Mucosa of descending colon (tissue), 3 donors: ENCODE results near the gene COL7A1. TPM values are rescaled to one million over a fixed set of nuclear protein-coding genes. Genes with fewer than 3 reads are reported as not detected.
"Not testable (repeated sequence)": the region's sequence is repeated elsewhere in the genome, so short reads cannot be mapped to it uniquely, and the experiment has no call there.

Experiments used
- ATAC-seq: fragments of 200-7000 bp; cut with Tn5 transposase; one replicate; pipeline ENCODE4 v1.9.1; 2020; ENCODE audit warnings: mild to moderate bottlenecking, moderate library complexity
- DNase-seq, 3 donors: peaks; one replicate each; pipeline ENCODE4 v3.0.0-alpha.2; 2020
- H3K36me3 ChIP-seq: fragments of 200-600 bp; one replicate; pipeline ENCODE4 v1.8.0; 2021; ENCODE audit warnings: low read depth, mild to moderate bottlenecking
- H3K4me1 ChIP-seq: fragments of 200-600 bp; one replicate; pipeline ENCODE4 v1.8.0; 2021; ENCODE audit warnings: low read depth, mild to moderate bottlenecking
- H3K4me3 ChIP-seq: fragments of 200-600 bp; one replicate; pipeline ENCODE4 v1.8.0; 2021; ENCODE audit warnings: mild to moderate bottlenecking
- H3K9me3 ChIP-seq: fragments of 200-600 bp; one replicate; pipeline ENCODE4 v1.8.0; 2021; ENCODE audit warnings: mild to moderate bottlenecking
- intact Hi-C, 2 donors: fragments of 100-400 bp; cut with DNase I in 1 of 2; cut with micrococcal nuclease in 1 of 2; formaldehyde crosslinking; loops; one replicate each; pipeline versions ENCODE4 v1.11.0 to v1.11.1; 2022; cut with DNase I, micrococcal nuclease
- total RNA-seq, 3 donors: library from RNA; stranded (reverse); fragmentation: NEBNext Ultra II Directional in 2 of 3; extraction: Animal tissue kit (Norgen Biotek cat#: 25700) in 2 of 3; gene quantifications; one replicate each; pipeline versions ENCODE4 v1.2.1 to v1.2.4, GENCODE V29; 2021 to 2023
- TF ChIP-seq, protein P1 (sequence below): fragments of 200-600 bp; IDR thresholded peaks from one replicate; pipeline ENCODE4 v1.8.0; 2022; ENCODE audit warnings: antibody characterized with exemption, mild to moderate bottlenecking
- donor health status: DM: no; HTN: no; CAD: no; lungs with moderate emphysema.
- donor health status: DM: no; HTN: no; CAD: no.
- donor health status: DM: no; HTN: yes; CAD: no.

Gene COL7A1
- total RNA-seq, 3 donors from 2014 or later: 2.8 to 6.8 (median 3.9) TPM

DNA sequence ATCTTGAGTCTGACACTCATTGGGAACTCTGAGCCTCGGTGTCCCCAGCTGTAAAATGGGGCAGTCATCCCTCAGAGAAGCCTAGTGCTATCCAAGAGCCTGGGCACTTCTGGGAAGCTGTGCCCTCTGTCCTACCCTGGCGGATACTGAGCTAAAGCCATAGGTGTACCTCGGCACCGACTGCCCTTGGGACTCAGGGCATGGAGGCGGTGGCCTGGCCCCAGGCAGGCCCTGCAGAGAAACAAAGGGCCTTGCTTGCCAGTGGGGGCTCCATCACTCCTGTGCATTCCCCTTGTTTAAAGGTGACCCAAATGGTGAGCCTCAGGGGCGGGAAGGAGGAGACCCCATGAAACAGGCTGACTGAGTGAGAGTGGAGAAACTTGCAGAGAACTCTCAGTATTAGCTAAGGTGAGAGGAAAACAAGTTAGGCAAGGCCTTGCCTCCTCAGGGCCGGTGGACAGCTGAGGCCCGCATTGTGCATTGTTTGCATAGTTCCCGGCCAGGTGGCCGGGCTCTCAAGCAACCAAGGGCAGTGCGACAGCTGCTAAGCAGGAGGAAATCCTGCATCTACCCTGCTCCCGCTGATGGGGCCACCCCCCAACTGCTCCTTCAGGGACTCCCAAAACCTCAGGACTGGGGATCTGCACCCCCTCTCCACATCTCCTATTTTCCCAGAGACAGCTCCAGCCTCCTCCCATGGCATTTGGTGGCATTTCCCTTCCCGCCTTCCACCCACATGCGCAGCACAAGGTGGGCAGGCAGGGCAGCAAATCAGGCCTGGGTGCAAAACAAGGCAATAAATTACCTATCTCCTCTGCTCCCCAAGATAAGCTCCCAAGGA, 42.8 kb downstream of the COL7A1 start:
- ATAC-seq (peak; percentile 5), DNase-seq (peak; percentile 43 to 68 (median 44))
- Histone ChIP-seq H3K9me3 (no peaks in the 10 kb centered on the region), H3K4me3 (no peak overlapping the region), H3K36me3 (peaks cover 3% of the 10 kb centered on the region), H3K4me1 (peaks cover 24% of the 10 kb centered on the region)
- intact Hi-C loops: loop anchor here in 1 of 2 donors (10.0 kb wide), 1 partner anchor 278 kb away; no protein-coding TSS in a partner anchor
- TF ChIP-seq, protein P1, sequence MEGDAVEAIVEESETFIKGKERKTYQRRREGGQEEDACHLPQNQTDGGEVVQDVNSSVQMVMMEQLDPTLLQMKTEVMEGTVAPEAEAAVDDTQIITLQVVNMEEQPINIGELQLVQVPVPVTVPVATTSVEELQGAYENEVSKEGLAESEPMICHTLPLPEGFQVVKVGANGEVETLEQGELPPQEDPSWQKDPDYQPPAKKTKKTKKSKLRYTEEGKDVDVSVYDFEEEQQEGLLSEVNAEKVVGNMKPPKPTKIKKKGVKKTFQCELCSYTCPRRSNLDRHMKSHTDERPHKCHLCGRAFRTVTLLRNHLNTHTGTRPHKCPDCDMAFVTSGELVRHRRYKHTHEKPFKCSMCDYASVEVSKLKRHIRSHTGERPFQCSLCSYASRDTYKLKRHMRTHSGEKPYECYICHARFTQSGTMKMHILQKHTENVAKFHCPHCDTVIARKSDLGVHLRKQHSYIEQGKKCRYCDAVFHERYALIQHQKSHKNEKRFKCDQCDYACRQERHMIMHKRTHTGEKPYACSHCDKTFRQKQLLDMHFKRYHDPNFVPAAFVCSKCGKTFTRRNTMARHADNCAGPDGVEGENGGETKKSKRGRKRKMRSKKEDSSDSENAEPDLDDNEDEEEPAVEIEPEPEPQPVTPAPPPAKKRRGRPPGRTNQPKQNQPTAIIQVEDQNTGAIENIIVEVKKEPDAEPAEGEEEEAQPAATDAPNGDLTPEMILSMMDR: no peak

DNA sequence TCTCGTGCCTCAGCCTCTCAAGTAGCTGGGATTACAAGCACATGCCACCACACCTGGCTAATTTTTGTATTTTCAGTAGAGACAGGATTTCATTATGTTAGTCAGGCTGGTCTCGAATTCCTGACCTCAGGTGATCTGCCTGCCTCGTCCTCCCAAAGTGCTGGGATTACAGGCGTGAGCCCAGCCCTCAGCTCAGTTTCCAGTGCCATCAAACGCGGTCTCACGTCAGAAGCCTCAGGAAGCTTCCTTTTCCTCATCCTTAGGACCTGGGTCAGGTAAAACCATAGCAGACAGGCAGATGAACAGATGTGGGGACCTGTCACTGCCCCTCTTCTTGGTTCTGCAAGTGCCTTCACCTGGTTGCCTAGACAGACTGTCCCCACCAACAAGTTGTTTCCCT, 43.5 kb downstream of the COL7A1 start:
- H3K36me3 ChIP-seq, H3K9me3 ChIP-seq, ATAC-seq, H3K4me3 ChIP-seq, DNase-seq: not testable (repeated sequence)
- intact Hi-C loops: loop anchor here in 1 of 2 donors (10.0 kb wide), 1 partner anchor 277 kb away; no protein-coding TSS in a partner anchor
- H3K4me1 ChIP-seq: peaks cover 19% of the 10 kb centered on the region

DNA sequence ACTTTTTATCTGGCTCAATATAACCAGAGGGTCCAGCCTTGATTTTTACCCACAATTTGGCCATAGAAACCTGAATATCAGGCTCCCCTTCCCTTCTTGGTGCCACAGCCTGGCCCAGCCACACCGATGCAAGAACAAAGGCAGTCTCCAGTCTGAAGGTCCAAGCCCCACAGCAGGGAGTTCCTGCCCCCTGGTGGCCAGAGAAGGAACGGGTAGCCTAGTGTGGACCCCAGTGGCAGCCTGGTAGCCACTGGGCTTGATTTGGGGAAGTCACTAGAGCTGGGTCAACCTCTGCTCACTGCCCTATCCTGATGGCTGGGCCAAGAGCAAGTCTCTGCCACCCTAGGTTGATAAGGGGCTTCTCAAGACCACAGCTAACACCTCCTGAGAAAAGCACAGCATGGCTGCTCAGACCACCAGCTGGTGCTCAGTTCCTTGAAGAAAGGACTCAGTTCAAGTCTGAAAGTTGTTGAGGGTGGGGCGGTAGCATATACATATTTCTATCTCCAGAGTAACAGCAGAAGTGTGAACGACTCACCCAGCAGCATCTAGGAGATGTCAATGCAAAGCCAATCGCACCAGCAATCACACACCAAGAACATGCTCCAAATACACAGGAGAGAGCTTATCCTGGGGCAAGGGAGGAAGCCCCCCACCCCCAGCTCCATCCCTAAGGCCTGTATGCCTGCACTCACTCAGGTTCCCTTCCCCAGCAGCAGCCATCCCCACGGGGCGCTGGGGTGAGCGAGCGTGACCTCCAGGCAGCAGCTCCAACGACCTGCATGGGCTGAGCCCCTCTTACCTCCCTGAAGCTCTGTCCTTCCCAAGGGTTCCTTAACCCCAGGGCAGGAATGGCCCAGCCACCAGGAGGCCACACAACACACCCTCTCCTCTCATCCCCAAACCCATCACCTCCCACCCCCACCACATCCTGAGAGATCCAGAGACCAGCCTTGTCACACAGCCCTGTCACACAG, 46.1 kb downstream of the COL7A1 start:
- Histone ChIP-seq H3K36me3 (no peaks in the 10 kb centered on the region), H3K9me3 (no peaks in the 10 kb centered on the region), H3K4me1 (peaks cover 11% of the 10 kb centered on the region), H3K4me3 (no peak overlapping the region)
- peak; percentile 90 for ATAC-seq
- intact Hi-C loops: loop anchor here (5.0 kb wide), 2 partner anchors 82 to 87 kb away; a partner anchor contains a TSS
- TF ChIP-seq, protein P1: peak; percentile 76
- peak; percentile 81 to 92 (median 89) for DNase-seq

DNA sequence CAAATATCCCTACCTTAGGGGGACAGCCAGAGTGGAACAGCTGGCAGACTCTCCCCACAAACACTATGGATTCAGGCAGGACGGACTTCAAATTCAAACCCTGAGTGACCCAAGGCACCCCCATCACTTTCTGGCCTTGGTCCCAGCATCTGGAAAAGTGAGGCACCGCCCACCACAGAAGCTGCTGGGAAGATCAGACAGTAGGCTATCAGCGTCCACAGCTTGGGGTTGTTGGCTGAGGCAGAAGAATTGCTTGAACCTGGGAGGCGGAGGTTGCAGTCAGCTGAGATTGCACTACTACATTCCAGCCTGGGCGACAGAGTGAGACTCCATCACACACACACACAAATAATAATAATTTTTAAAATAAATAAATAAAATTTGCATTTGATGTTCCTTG, 47.0 kb downstream of the COL7A1 start:
- DNase-seq (no peak), ATAC-seq (no peak)
- Histone ChIP-seq H3K4me3 (no peak overlapping the region), H3K4me1 (peaks cover 6% of the 10 kb centered on the region), H3K9me3 (no peaks in the 10 kb centered on the region), H3K36me3 (no peaks in the 10 kb centered on the region)
- intact Hi-C loops: loop anchor here (5.0 kb wide), 2 partner anchors 81 to 86 kb away; a partner anchor contains a TSS
- TF ChIP-seq, protein P1: no peak

DNA sequence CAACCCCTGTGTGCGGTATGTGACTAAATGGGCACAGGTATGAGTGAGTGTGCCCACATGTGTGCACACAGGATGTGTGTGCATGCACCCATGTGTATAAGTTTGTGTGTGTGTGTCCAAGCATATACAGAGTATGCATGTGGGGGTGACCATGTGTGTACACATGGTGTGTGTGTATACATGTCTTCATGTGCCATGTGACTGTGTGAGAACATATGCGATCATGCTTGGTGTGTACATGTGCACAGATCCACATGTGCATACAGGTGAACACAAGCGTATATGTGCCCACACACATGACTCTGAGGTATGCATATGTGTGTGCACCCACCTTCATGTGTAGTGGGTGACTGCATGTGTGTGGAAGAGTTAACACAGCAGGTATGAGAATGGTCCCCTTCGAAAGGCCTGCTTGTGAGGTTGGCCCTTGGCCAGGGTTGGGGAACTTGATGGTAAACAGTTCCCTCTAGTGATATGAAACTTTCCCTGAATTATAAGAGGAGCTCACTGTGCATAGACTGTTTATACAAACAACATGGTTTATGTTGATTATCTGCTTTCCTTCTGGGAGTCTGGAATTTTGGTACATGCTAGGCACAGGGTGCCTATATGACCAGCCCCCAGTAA, 48.8 kb downstream of the COL7A1 start:
- Histone ChIP-seq H3K9me3 (no peaks in the 10 kb centered on the region), H3K4me3 (no peak overlapping the region), H3K4me1 (no peaks in the 10 kb centered on the region), H3K36me3 (no peaks in the 10 kb centered on the region)
- TF ChIP-seq, protein P1: no peak
- intact Hi-C loops: loop anchor here (5.0 kb wide), 2 partner anchors 79 to 84 kb away; a partner anchor contains a TSS
- DNase-seq (no peak), ATAC-seq (no peak)
